Hematopoietic multipotent progenitor cell (in vitro differentiated cells): ENCODE results near the gene HADHB. TPM values are rescaled to one million over a fixed set of nuclear protein-coding genes. Genes with fewer than 3 reads are reported as not detected.
A peak's percentile ranks its signal among the peaks of the same experiment; 100 is the strongest.
"Not testable (repeated sequence)": the region's sequence is repeated elsewhere in the genome, so short reads cannot be mapped to it uniquely, and the experiment has no call there.

Experiments
- DNase-seq, 3 donors: peaks; one replicate each; pipeline ENCODE4 v3.0.0-alpha.2; 2011 to 2015; ENCODE audit warnings: low read depth in 2 of 3, low spot score in 2 of 3
- total RNA-seq: library from RNA; depleted of rRNA; stranded (reverse); fragments of >200 nt; gene quantifications from one replicate; pipeline ENCODE4 v1.2.3, GENCODE V29; 2012

Gene HADHB
- total RNA-seq, 1 donor = 82.9 TPM

- DNase-seq = no peak
These were observed 45.3 kb downstream of the HADHB start for GRCh38 chr2:26290001-26290400.

GRCh38 chr2:26292646-26293045 lies 47.9 kb downstream of the HADHB start:
- no peak for DNase-seq

DNA sequence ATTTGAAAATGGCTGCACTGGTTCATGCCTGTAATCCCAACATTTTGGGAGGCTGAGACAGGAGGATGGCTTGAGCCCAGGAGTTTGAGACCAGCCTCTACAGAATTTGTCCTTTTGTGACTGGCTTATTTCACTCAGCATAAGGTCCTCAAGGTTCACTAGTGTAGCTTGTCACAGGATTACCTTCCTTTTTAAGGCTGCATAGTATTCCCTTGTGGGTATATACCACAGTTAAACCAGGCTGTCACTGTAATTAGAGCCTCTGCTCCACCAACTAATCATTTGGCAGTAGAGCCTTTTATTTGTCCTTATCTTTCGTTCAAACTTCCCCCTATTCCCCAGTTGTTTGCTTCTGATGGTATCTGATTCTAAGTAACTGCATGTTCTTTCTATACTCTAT lies 50.8 kb downstream of the HADHB start:
- no peak for DNase-seq

DNA sequence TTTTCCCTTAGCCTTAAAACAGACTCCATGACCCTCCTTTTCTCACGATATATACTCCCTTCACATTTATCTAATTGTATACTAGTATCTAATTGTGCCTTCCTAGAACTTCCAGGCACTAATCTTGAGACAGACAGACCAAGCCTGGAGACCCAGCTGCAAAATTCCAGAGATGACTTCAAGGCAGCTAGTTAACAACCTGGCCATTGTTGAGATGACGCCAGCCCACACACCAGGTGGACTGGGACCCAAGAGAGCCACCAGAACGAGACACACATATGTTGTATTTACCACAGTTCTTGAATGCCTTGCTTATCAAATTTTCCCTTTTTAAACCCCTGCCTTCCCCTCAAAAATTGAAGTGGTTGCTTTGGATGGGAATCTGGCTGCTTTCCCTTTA lies 52.3 kb downstream of the HADHB start:
- DNase-seq = no peak

DNA sequence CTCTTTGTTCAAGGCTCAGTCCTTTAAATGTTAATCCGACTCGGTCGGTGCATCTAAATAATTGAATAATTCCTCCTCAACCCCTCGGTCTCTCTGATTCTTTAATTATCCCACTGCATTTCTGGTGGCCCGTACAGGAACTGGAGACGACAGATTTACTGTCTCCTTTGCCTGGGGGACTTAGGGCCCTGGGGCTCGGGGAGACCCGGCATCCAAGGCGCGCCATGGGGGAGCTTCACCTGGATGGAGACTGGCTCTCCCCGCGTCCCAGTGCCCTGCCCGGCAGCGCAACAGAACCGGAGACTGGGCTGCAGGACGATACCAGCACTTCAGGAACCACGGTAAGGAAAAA lies 53.5 kb downstream of the HADHB start:
- peak in 1 of 3 donors; percentile 11 for DNase-seq

DNA sequence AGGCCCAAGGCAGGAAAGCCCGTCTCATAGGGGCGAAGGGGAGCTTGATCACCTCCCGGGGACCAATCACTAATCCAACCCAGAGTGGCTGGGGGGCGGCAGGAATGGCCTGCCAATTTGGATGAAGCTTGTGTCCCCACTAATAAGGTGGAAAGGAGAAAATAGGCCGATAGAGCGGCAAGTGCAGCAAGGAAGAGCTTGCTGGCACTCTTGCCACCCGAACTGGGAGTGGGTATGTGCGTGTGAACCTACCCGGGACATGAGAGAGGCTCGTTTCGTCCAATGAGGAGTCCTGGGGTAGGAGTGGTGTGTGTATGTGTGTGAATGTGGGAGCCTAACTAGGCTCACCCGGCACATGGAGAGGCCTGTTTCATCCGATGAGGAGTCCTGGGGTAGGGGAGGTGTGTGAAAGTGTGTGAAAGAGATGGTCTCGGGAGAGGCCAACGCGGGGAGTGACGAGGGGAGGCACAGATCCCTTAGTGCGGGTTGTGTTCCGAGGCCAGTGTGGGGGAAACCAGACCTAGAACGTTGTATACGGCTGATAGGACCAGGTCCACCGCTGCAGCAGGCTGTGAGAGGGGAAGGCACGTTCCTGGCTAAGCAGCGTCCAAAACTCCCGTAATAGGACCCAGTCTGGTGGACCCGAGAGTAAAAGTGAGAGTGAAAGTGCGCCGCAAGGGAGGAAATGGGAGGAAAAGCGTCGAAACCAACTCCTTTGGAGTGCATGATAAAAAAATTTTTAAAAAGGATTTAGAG lies 54.1 kb downstream of the HADHB start:
- peak; percentile 16 to 60 (median 38) for DNase-seq

DNA sequence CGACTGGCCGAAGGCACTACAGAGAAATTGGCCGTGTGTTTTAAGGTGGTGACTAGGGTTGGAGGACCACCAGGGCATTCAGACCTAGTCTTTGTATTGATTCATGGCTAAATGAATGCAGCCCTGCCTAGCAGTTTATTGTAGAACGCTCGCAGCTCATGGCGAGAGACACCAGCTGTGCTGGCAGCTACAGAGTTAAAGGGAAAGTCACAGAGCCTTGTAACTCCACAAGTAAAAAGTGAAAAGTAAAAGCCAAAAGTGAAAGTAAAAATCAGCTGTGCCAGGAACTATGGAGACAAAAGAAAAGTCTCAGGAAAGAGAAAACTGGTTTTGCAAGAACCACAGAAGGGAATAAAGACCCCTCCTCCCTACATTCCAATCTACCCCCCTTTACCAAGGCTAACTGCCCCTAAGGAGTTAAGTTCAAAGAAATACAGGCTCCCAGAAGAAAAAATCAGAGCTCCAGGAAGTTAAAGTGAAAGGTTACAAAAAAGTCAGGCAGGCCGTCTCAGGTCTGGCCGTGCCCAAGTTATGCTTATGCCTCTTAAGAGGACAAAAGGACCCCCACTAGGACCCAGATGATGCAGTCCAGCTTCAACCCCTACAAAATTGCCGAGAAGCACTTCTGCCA lies 54.8 kb downstream of the HADHB start:
- peak; percentile 6 to 67 (median 46) for DNase-seq

DNA sequence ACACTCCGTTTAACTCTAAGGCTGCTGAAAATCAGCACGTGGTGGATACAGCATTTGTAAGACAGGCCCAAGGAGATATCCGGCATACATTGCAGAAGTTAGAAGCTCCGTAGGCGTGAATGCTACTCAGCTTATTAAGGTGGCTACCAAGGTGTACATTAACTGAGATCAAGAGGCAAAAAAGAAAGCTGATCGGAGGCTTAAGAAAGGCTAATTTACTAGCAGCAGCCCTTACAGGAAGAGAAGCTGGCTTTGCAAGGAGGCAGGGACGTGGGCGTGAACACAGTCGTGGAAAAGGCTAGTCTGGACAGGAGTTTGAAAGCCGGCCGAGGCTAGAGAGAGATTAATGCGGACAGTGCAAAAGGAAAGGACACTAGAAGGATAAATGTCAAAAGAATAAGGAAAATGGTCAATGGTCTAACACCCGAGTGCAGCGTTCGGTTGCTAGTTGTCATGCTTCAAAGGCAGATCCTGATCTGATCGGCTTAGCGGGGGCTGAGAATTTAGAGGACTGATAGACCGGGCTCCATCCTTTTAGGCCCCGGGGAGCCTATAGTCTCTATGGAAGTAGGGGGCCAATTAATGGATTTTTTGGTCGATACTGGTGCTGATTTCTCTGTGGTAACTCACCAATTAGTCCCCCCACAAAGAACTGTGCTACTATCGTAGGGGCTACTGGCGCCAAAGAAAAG lies 55.6 kb downstream of the HADHB start:
- peak in 1 of 3 donors; percentile 31 for DNase-seq

- DNase-seq = no peak
These were observed 58.1 kb downstream of the HADHB start for GRCh38 chr2:26302846-26303245.

GRCh38 chr2:26305094-26305493 lies 60.4 kb downstream of the HADHB start:
- DNase-seq = not testable (repeated sequence)

DNA sequence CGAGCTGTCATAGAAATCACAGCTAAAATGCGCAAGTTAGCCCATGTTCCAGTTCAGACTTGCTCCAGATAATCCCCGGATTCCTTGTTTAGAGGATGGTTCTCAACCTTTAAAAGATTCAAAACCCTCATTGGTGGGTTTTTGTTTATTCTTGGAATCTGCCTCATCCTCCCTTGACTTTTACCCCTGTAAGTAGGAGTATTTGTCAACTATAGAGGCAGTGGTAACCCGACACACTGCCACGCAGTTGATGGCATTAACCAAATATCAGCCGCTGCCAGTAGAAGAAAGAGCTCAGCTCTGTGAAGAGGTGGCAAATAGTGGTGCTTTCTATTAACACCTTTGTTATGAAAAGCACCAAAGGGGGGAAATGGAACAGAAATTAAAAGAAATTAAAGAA lies 60.8 kb downstream of the HADHB start:
- DNase-seq = no peak

GRCh38 chr2:26309921-26310320 lies 65.2 kb downstream of the HADHB start:
- DNase-seq = no peak

GRCh38 chr2:26312471-26312870 lies 67.7 kb downstream of the HADHB start:
- no peak for DNase-seq

- DNase-seq = no peak
These were observed 68.7 kb downstream of the HADHB start for GRCh38 chr2:26313446-26313845.

DNA sequence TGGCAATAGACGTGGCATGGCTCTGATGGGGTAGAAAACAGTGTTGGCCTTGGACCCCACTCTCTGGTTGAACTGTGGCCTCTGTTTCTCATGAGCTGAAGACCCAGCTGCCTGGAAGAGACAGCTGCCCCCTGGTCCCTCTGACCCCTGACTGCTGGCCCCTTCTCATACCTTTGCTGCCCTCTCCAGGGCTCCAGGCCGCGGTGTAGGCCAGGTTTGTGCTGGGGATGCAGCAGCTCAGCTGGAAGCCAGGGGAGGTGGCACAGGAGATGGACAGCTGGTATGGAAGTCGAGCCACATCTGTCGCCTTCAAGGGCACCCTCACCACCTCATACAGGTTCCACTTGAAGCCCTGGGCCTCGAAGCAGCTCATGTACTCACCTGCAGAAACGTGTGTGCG lies 69.5 kb downstream of the HADHB start:
- no peak for DNase-seq

- DNase-seq = peak in 1 of 3 donors; percentile 36
These were observed 71.3 kb downstream of the HADHB start for GRCh38 chr2:26316041-26316440.

DNA sequence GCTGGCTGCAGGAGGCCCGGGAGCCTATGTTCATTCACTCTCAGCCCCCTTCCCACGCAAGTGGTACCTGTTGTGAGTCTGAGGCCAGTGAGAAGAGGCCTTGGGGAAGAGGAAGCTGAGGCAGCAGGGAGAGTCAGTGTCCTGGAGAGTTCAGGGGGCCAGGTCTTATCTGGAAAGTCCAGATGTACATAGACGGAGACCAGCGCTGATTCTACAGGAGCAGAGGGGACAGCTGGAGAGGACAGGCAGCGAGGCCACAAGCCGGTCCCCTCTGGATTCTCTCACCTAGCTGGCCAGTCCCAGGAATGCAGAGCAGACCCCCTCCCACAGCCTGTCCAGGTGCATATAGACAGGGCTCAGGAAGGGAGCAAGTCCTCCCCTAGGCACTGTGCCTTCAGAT lies 72.1 kb downstream of the HADHB start:
- no peak for DNase-seq

DNA sequence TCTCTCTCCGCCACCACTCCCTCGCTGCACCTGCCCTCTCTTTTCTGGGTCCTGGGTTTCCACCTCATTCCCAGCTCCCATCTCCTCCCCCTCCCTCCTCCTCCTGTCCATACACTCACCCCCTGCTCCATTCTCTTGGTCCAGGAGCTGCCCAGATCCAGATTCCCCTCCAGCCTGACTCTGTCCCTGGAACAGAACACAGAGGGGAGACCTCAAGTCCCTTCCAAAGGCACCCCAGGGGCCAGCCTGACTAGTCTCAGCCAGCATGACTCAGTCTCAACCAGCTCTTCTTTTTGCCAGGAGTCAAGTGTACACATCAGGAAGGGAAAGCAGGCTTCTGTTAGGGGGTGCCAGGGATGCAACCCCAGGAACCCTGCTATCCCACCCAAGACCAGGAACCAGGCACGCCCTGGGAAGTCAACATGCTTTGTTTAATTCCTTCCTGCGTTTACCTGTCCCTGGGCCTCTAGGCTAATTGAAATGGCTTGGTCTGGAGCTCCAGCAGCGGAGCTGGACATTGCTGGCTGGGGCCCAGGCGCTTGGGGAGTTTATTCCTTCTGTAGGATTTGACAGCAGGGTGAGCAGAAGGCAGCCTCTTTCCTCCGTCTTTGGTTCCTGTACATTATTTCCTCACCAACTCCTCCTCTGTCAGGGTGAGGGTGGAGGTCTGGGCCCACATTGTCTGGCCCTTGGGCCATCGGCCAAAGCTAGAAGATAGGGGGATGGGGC lies 72.8 kb downstream of the HADHB start:
- DNase-seq = no peak

DNA sequence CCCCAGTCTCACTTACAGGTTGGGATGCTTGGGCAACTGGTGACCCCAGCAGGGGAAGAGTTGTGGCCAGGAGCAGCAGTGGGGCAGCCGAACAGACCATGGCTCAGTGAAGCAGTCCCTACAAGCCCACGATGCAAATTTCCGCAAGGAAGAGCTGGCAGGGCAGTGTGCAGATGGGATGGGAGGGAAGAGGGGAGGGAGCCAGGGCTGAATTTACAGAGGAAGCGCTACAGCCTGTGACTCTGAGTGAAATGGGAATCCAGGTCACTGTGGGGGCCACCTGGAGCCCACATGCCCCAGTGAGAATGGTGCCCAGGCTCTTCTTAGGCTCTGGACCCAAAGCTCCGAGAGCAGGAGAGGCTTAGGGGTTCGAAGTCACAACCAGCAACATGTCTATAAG lies 74.2 kb downstream of the HADHB start:
- no peak for DNase-seq

- DNase-seq = not testable (repeated sequence)
These were observed 79.7 kb downstream of the HADHB start for GRCh38 chr2:26324479-26324878.

DNA sequence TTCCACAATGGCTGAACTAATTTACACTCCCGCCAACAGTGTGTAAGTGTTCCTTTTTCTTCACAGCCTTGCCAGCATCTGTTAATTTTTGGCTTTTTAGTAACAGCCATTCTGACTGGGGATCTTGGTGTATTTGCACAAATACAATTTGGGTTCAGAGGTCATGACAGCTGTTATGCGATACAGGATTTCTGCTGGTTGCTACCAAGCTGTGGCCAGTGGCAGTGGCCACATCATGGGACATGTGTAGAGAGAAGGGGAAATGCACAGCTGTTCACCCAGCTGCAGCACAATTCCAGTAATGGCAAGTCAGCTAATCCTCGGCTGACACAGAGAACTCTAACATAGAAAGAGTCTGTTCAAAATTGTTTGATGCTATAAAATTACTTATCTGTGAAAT lies 80.2 kb downstream of the HADHB start:
- DNase-seq = no peak
